RWPE2 (cell line): ENCODE results near the gene IQCH.
A peak's percentile ranks its signal among the peaks of the same experiment; 100 is the strongest.

Source experiments
- ATAC-seq: fragments of 200-7000 bp; cut with Tn5 transposase; 3 replicates; pipeline ENCODE4 v1.9.1; 2021; ENCODE audit warnings: low read depth
- DNase-seq: peaks from one replicate; pipeline ENCODE4 v3.0.0-alpha.2; 2020; ENCODE audit warnings: low spot score
- H3K27ac ChIP-seq: fragments of 450-650 bp; 2 replicates; pipeline ENCODE4 v1.5.1; 2017; ENCODE audit warnings: mild to moderate bottlenecking; ENCODE audit not compliant: poor library complexity, severe bottlenecking
- H3K27me3 ChIP-seq: fragments of 250-450 bp; sonication (Bioruptor Pico); 2 replicates; pipeline ENCODE4 v1.5.1; 2021; ENCODE audit warnings: mild to moderate bottlenecking, moderate library complexity; ENCODE audit not compliant: insufficient read depth, poor library complexity, severe bottlenecking
- H3K36me3 ChIP-seq: fragments of 250-450 bp; sonication (Bioruptor Pico); 2 replicates; pipeline ENCODE4 v1.5.1; 2020; ENCODE audit warnings: low read depth, mild to moderate bottlenecking, moderate library complexity
- H3K4me1 ChIP-seq: fragments of 250-450 bp; sonication (Bioruptor Pico); 2 replicates; pipeline ENCODE4 v1.5.1; 2021; ENCODE audit warnings: mild to moderate bottlenecking, moderate library complexity; ENCODE audit not compliant: insufficient read depth, poor library complexity, severe bottlenecking
- H3K4me3 ChIP-seq: fragments of 250-450 bp; sonication (Bioruptor Pico); 2 replicates; pipeline ENCODE4 v1.5.1; 2021; ENCODE audit warnings: mild to moderate bottlenecking, moderate library complexity; ENCODE audit not compliant: severe bottlenecking
- H3K9me3 ChIP-seq: fragments of 250-450 bp; sonication (Bioruptor Pico); 2 replicates; pipeline ENCODE4 v1.5.1; 2021; ENCODE audit warnings: mild to moderate bottlenecking, moderate library complexity; ENCODE audit not compliant: severe bottlenecking
- CTCF ChIP-seq: fragments of 450-650 bp; IDR thresholded peaks from one replicate; pipeline ENCODE4 v1.5.1; 2017; ENCODE audit warnings: mild to moderate bottlenecking, moderate library complexity; ENCODE audit not compliant: poor library complexity, severe bottlenecking

IQCH gene

GRCh38 chr15:67290319-67290718, 35.7 kb downstream of the IQCH start:
- Histone ChIP-seq H3K27ac (no peak overlapping the region), H3K4me3 (no peak overlapping the region), H3K27me3 (no peaks in the 10 kb centered on the region), H3K36me3 (no peaks in the 10 kb centered on the region), H3K4me1 (no peaks in the 10 kb centered on the region), H3K9me3 (peaks cover 6% of the 10 kb centered on the region)
- DNase-seq, result no peak
- no peak for ATAC-seq
- TF ChIP-seq CTCF, result no peak

GRCh38 chr15:67296188-67296587, 41.6 kb downstream of the IQCH start:
- ATAC-seq (no peak; the same call in 2 of the 3 replicates), DNase-seq (no peak)

GRCh38 chr15:67296684-67297083, 42.1 kb downstream of the IQCH start:
- no peak for TF ChIP-seq CTCF
- no peak overlapping the region for H3K4me3 ChIP-seq
- no peak overlapping the region for H3K27ac ChIP-seq
- no peaks in the 10 kb centered on the region for H3K27me3 ChIP-seq
- H3K4me1 ChIP-seq, result no peaks in the 10 kb centered on the region
- DNase-seq (no peak), ATAC-seq (no peak)
- no peaks in the 10 kb centered on the region for H3K36me3 ChIP-seq
- no peaks in the 10 kb centered on the region for H3K9me3 ChIP-seq

More at GRCh38 chr15:67296188-67296587, 41.6 kb downstream of the IQCH start:
- TF ChIP-seq CTCF, result no peak
- no peaks in the 10 kb centered on the region for H3K4me1 ChIP-seq
- no peak overlapping the region for H3K27ac ChIP-seq
- no peak overlapping the region for H3K4me3 ChIP-seq
- H3K27me3 ChIP-seq, result no peaks in the 10 kb centered on the region
- H3K9me3 ChIP-seq, result no peaks in the 10 kb centered on the region
- H3K36me3 ChIP-seq, result no peaks in the 10 kb centered on the region

GRCh38 chr15:67300266-67301025, 45.9 kb downstream of the IQCH start:
- no peak for TF ChIP-seq CTCF
- Histone ChIP-seq H3K36me3 (no peaks in the 10 kb centered on the region), H3K27me3 (no peaks in the 10 kb centered on the region), H3K27ac (no peak overlapping the region), H3K4me1 (peaks cover 3% of the 10 kb centered on the region), H3K9me3 (no peaks in the 10 kb centered on the region), H3K4me3 (no peak overlapping the region)
- DNase-seq (no peak), ATAC-seq (no peak)

- no peaks in the 10 kb centered on the region for H3K36me3 ChIP-seq
- H3K4me1 ChIP-seq, result peaks cover 3% of the 10 kb centered on the region
- no peaks in the 10 kb centered on the region for H3K9me3 ChIP-seq
- H3K27ac ChIP-seq, result no peak overlapping the region
- H3K27me3 ChIP-seq, result no peaks in the 10 kb centered on the region
- TF ChIP-seq CTCF, result peak; percentile 98
- ATAC-seq (peak; percentile 81), DNase-seq (no peak)
- no peak overlapping the region for H3K4me3 ChIP-seq
Measured at GRCh38 chr15:67303490-67304363, 49.1 kb downstream of the IQCH start.
